Esophagus muscularis mucosa (tissue), 4 donors: ENCODE data around the gene SPEF2. TPM values are rescaled to one million over a fixed set of nuclear protein-coding genes. Genes with fewer than 3 reads are reported as not detected.
"Not testable (repeated sequence)": the region's sequence is repeated elsewhere in the genome, so short reads cannot be mapped to it uniquely, and the experiment has no call there.

Source experiments
- DNase-seq: peaks from one replicate; pipeline ENCODE4 v3.0.0-alpha.2; 2017; ENCODE audit errors: extremely low spot score
- H3K27ac ChIP-seq, 4 donors: fragments of 200-600 bp; sonication (generic); replicated peaks in 1 of 4; 1 replicate in 3 of 4; 2 replicates in 1 of 4; pipeline ENCODE4 v1.5.1; 2016 to 2019; ENCODE audit warnings: mild to moderate bottlenecking in 1 of 4
- H3K27me3 ChIP-seq, 4 donors: fragments of 200-600 bp; sonication (generic); one replicate each; pipeline versions ENCODE4 v1.5.1 to v1.6.0; 2016 to 2019
- H3K36me3 ChIP-seq, 4 donors: fragments of 200-600 bp; sonication (generic); one replicate each; pipeline ENCODE4 v1.5.1; 2016 to 2019
- H3K4me1 ChIP-seq, 4 donors: fragments of 200-600 bp; sonication (generic); one replicate each; pipeline ENCODE4 v1.5.1; 2016 to 2019
- H3K4me3 ChIP-seq, 4 donors: fragments of 200-600 bp; sonication (generic); 1 replicate in 2 of 4; 2 replicates in 2 of 4; pipeline ENCODE4 v1.5.1; 2016 to 2019; ENCODE audit warnings: mild to moderate bottlenecking in 4 of 4, moderate library complexity in 1 of 4
- H3K9me3 ChIP-seq, 4 donors: fragments of 200-600 bp; sonication (generic); 1 replicate in 3 of 4; 2 replicates in 1 of 4; pipeline ENCODE4 v1.5.1; 2016 to 2019
- EP300 ChIP-seq: sonication (generic); formaldehyde crosslinking; IDR thresholded peaks from one replicate; pipeline ENCODE4 v1.6.1; 2017; ENCODE audit warnings: antibody characterized with exemption
- POLR2A ChIP-seq: fragments of 450-650 bp; IDR thresholded peaks from one replicate; pipeline ENCODE4 v1.6.1; 2017; ENCODE audit warnings: antibody characterized with exemption, moderate library complexity, mild to moderate bottlenecking, low read depth
- POLR2AphosphoS5 ChIP-seq, 2 donors: sonication (generic); formaldehyde crosslinking; IDR thresholded peaks; one replicate each; pipeline ENCODE4 v1.6.1; 2017; ENCODE audit warnings: antibody characterized with exemption in 2 of 2
- WGBS: methylation state at CpG from one replicate; pipeline ENCODE4 v1.1.5; 2018; 5-methylcytosine and 5-hydroxymethylcytosine counted together
- intact Hi-C: fragments of 100-400 bp; cut with DNase I; formaldehyde crosslinking; loops from one replicate; pipeline ENCODE4 v1.15.1; 2023
- total RNA-seq, 4 donors: library from RNA; depleted of rRNA; stranded (reverse); fragments of >200 nt; gene quantifications; one replicate each; pipeline versions ENCODE4 v1.1.0 to v1.2.1, GENCODE V29; 2016
- TF ChIP-seq, protein P1 (sequence below), 3 experiments: fragments of 200-600 bp in 2 of 3; fragments of 450-650 bp in 1 of 3; sonication (generic) in 2 of 3; IDR thresholded peaks; one replicate each; pipeline ENCODE4 v1.5.1; 2017 to 2019; ENCODE audit warnings: antibody characterized with exemption in 3 of 3, mild to moderate bottlenecking in 2 of 3, moderate library complexity in 1 of 3

Gene SPEF2
- total RNA-seq, 4 donors from 2014 or later, result 2.8 to 4.6 (median 3.1) TPM

DNA sequence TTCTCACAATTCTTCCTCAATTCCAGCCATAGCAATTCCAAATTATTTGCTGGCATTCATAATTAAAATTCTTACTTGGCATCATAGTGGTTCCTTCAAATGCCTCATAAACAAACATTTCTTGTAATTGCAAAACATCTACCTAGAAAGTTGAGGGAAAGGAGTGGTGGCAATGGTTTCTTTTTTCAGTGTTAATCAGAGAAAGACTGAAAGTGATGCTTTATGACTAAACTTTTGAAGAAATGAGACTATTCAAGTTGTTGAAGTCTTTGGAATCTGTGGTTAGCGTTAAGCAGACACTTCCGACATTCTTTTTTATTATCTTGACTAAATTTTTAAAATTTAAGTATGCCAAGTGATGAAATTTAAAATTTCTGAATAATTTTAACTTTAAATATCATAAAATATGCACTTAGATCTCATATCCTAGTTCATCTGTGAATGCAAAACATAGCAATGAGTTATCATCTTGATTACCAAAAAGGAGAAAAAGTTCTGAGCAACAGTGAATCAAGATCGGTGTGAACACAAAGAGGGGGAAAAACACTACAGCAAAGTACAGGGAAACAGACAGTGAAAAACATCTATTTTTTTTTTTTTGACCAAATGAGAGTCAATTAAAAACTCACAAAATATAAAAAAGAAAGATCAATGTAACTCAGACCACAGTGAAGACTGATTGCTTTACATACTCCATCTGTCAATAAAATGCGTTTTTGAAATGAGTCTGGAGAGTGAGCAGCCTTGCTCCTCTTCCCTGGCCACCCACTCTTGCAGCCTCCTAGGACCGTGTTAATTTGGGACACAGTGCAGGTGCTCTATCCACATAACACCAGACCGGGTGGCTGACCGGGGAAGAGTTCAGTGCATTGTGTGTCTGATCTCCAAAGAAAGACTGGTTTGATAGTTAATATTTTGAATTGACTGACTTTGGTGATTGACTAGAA, 218.4 kb downstream of the SPEF2 start:
- intact Hi-C loops, result no loop called here
- no peak for DNase-seq
- Histone ChIP-seq H3K27ac (no peak overlapping the region), H3K9me3 (no peaks in the 10 kb centered on the region), H3K36me3 (no peaks in the 10 kb centered on the region), H3K4me1 (no peaks in the 10 kb centered on the region), H3K27me3 (no peaks in the 10 kb centered on the region), H3K4me3 (no peak overlapping the region)
- TF ChIP-seq POLR2AphosphoS5 (IDR thresholded peaks at IDR 0.05) (no peak), POLR2A (no peak), EP300 (no peak)
- TF ChIP-seq, protein P1, sequence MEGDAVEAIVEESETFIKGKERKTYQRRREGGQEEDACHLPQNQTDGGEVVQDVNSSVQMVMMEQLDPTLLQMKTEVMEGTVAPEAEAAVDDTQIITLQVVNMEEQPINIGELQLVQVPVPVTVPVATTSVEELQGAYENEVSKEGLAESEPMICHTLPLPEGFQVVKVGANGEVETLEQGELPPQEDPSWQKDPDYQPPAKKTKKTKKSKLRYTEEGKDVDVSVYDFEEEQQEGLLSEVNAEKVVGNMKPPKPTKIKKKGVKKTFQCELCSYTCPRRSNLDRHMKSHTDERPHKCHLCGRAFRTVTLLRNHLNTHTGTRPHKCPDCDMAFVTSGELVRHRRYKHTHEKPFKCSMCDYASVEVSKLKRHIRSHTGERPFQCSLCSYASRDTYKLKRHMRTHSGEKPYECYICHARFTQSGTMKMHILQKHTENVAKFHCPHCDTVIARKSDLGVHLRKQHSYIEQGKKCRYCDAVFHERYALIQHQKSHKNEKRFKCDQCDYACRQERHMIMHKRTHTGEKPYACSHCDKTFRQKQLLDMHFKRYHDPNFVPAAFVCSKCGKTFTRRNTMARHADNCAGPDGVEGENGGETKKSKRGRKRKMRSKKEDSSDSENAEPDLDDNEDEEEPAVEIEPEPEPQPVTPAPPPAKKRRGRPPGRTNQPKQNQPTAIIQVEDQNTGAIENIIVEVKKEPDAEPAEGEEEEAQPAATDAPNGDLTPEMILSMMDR (IDR thresholded peaks at IDR 0.05), result no peak
- 92% methylated on average over 7 of the region's 7 CpGs for WGBS

DNA sequence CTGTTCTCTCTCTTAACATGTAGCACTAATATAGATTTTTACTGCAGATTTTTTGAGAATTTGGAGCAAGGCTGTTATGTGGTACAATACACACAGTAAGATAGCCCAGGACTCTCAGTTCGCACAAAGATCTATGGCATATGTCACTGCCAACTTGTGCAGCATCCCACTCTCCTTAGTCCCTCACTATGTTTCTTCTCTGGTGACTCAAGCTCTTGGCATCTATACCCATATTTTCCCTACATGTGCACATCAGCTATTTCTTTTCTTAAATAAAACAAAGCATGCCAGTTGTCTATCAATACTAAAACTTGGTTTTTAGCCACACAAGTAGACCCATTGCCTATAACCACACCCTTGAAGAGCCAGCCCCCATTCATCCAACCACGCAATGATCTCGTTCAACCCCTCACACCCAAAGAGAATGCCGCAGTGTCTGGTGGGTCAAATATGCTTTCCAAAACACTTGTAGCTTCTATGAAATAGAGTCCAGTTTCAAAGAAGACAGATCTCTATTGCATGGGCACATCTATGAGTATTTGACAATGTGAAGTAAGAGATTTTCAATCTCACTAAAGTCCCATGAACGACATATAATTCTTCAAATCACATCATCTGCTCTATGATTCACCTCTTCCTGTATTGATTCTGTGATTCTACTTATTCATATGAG, 220.8 kb downstream of the SPEF2 start:
- WGBS, result 86% methylated on average over 5 of the region's 5 CpGs
- no peak overlapping the region for H3K27ac ChIP-seq
- no peaks in the 10 kb centered on the region for H3K36me3 ChIP-seq
- H3K4me3 ChIP-seq, result no peak overlapping the region
- H3K4me1 ChIP-seq, result no peaks in the 10 kb centered on the region
- TF ChIP-seq, protein P1 (IDR thresholded peaks at IDR 0.05), result no peak
- no peak for TF ChIP-seq POLR2AphosphoS5 (IDR thresholded peaks at IDR 0.05)
- no peak for TF ChIP-seq POLR2A
- TF ChIP-seq EP300, result no peak
- DNase-seq, result no peak
- no peaks in the 10 kb centered on the region for H3K9me3 ChIP-seq
- H3K27me3 ChIP-seq, result no peaks in the 10 kb centered on the region
- intact Hi-C loops, result no loop called here

DNA sequence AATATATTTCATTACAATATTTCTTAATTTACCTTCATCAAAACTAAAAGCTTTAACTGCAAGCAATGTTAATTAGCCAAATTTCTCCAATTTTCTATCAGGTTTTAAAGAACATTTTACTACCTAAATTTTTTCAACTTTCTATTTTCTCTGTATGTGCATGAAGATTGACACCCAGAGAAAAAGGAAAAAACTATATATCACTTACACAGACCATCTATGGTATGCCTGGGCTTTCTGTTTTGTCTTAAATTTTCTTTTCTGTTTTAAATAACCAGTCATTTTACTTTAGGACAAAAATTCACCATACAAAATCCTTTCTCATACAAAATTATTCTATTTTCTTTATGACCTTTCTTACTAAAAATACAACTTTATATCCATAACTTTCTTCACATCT, 225.2 kb downstream of the SPEF2 start:
- TF ChIP-seq, protein P1 (IDR thresholded peaks at IDR 0.05), result no peak
- no peak for TF ChIP-seq EP300
- intact Hi-C loops, result no loop called here
- no peak for DNase-seq
- no peaks in the 10 kb centered on the region for H3K27me3 ChIP-seq
- no peaks in the 10 kb centered on the region for H3K36me3 ChIP-seq
- H3K4me1 ChIP-seq, result no peaks in the 10 kb centered on the region
- H3K9me3 ChIP-seq, result no peaks in the 10 kb centered on the region
- H3K4me3 ChIP-seq, result no peak overlapping the region
- no peak overlapping the region for H3K27ac ChIP-seq

DNA sequence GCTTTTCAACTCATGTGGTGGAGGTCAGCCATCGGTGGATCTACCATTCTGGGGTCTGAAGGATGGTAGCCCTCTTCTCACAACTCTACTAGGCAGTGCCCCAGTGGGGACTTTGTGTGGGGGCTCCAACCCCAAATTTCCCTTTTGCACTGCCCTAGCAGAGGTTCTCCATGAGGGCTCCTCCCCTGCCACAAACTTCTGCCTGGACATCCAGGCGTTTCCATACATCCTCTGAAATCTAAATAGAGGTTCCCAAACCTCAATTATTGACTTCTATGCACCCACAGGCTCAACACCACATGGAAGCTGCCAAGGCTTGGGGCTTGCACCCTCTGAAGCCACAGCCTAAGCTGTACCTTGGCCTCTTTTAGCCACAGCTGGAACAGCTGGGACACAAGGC, 227.8 kb downstream of the SPEF2 start:
- H3K9me3 ChIP-seq, intact Hi-C loops, DNase-seq, H3K27ac ChIP-seq, H3K4me1 ChIP-seq, H3K36me3 ChIP-seq, H3K27me3 ChIP-seq, H3K4me3 ChIP-seq: not testable (repeated sequence)
- WGBS, result 79% methylated on average over 2 of the region's 2 CpGs

DNA sequence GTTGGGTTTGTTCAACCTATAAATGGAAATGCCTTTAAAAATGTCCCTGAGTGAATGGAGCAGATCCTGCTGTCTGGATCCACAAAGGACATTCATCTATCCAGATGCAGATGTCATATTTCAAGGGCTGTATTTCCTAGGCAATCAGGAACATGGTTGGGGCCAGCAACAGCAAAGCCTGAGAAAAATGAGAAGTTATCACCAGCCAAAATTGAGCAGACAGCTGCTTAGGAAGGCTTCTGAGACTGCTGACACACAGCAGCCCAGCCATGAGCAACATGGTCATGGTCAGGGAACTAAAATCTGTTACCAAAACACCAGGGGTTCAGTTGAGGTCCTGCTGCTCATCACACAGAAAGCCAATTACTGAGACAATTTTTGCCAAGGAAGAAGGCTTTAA, 229.8 kb downstream of the SPEF2 start:
- H3K4me3 ChIP-seq, result no peak overlapping the region
- DNase-seq, result no peak
- H3K27me3 ChIP-seq, result no peaks in the 10 kb centered on the region
- peaks cover under 1 to 19% (median 11%) of the 10 kb centered on the region in 4 donors for H3K4me1 ChIP-seq
- H3K36me3 ChIP-seq, result no peaks in the 10 kb centered on the region
- intact Hi-C loops, result no loop called here
- TF ChIP-seq POLR2A (no peak), POLR2AphosphoS5 (IDR thresholded peaks at IDR 0.05) (no peak), EP300 (no peak)
- TF ChIP-seq, protein P1 (IDR thresholded peaks at IDR 0.05), result no peak
- H3K9me3 ChIP-seq, result no peaks in the 10 kb centered on the region
- H3K27ac ChIP-seq, result no peak overlapping the region
